HepG2 (cell line): ENCODE results near the gene SESN2. TPM values are rescaled to one million over a fixed set of nuclear protein-coding genes. Genes with fewer than 3 reads are reported as not detected.

Experiments used
- ADNP ChIP-seq: sonication (generic); formaldehyde crosslinking; IDR thresholded peaks from 2 replicates; pipeline ENCODE4 v1.4.0; 2020; ENCODE audit warnings: missing genetic modification reagents
- ATF7 ChIP-seq, 2 experiments: fragments of 450-650 bp in 1 of 2; sonication (generic) in 1 of 2; formaldehyde crosslinking in 1 of 2; IDR thresholded peaks; 2 replicates each; pipeline versions ENCODE4 v1.4.0 to v1.6.1; 2016 to 2020; ENCODE audit warnings: antibody characterized with exemption in 1 of 2, mild to moderate bottlenecking in 1 of 2, missing genetic modification reagents in 1 of 2
- CCAR2 ChIP-seq: fragments of 200-400 bp; formaldehyde crosslinking; optimal IDR thresholded peaks from 2 replicates; pipeline ENCODE3; 2018; ENCODE audit warnings: low read depth, mild to moderate bottlenecking, low read length, moderate library complexity
- FOSL1 ChIP-seq: sonication (generic); formaldehyde crosslinking; IDR thresholded peaks from 2 replicates; pipeline ENCODE4 v1.9.0; 2021; ENCODE audit warnings: missing genetic modification reagents, borderline replicate concordance
- GABPA ChIP-seq, 2 experiments: IDR thresholded peaks; 2 replicates each; pipeline ENCODE4 v1.6.1; 2011 to 2016; ENCODE audit warnings: low read depth in 2 of 2, low read length in 1 of 2, missing biosample characterization in 1 of 2, missing genetic modification characterization in 1 of 2
- HES4 ChIP-seq: sonication (generic); formaldehyde crosslinking; IDR thresholded peaks from 2 replicates; pipeline ENCODE4 v1.9.0; 2021; ENCODE audit warnings: mild to moderate bottlenecking, missing genetic modification reagents, borderline replicate concordance
- HNF4G ChIP-seq, 2 experiments: sonication (generic) in 1 of 2; formaldehyde crosslinking in 1 of 2; IDR thresholded peaks; 2 replicates each; pipeline versions ENCODE4 v1.4.0 to v1.6.1; 2011 to 2020; ENCODE audit warnings: borderline replicate concordance in 2 of 2, low read depth in 2 of 2, mild to moderate bottlenecking in 2 of 2, low read length in 1 of 2, missing genetic modification reagents in 1 of 2, moderate library complexity in 1 of 2
- KAT2B ChIP-seq: fragments of 150-350 bp; IDR thresholded peaks from 2 replicates; pipeline ENCODE4 v1.6.1; 2014; ENCODE audit warnings: low read depth, low read length, borderline replicate concordance
- KDM2A ChIP-seq: sonication (generic); formaldehyde crosslinking; IDR thresholded peaks from 2 replicates; pipeline ENCODE4 v1.4.0; 2020; ENCODE audit warnings: low read depth, missing genetic modification reagents, borderline replicate concordance
- MAFG ChIP-seq: sonication (generic); formaldehyde crosslinking; IDR thresholded peaks from 2 replicates; pipeline ENCODE4 v1.5.1; 2020; ENCODE audit warnings: mild to moderate bottlenecking, missing genetic modification reagents
- MIER3 ChIP-seq: IDR thresholded peaks from 2 replicates; pipeline ENCODE4 v1.6.1; 2016; ENCODE audit warnings: missing compliant biosample characterization, borderline replicate concordance
- NPAS2 ChIP-seq: sonication (generic); formaldehyde crosslinking; IDR thresholded peaks from 2 replicates; pipeline ENCODE4 v1.8.0; 2022; ENCODE audit warnings: mild to moderate bottlenecking, missing genetic modification reagents, borderline replicate concordance
- POLR2G ChIP-seq: fragments of 200-400 bp; formaldehyde crosslinking; IDR thresholded peaks from 2 replicates; pipeline ENCODE4 v1.6.1; 2018; ENCODE audit warnings: mild to moderate bottlenecking, low read depth, low read length, moderate library complexity
- SAP130 ChIP-seq: IDR thresholded peaks from 2 replicates; pipeline ENCODE4 v1.6.1; 2016; ENCODE audit warnings: low read depth
- TBX3 ChIP-seq: fragments of 450-650 bp; IDR thresholded peaks from 2 replicates; pipeline ENCODE4 v1.6.1; 2017; ENCODE audit warnings: antibody characterized with exemption, mild to moderate bottlenecking, inconsistent platforms, borderline replicate concordance
- ZC3H13 ChIP-seq: sonication (generic); formaldehyde crosslinking; IDR thresholded peaks from 2 replicates; pipeline ENCODE4 v1.8.1; 2023; ENCODE audit warnings: mild to moderate bottlenecking, missing genetic modification reagents, moderate library complexity
- ZNF225 ChIP-seq: sonication (generic); formaldehyde crosslinking; IDR thresholded peaks from 2 replicates; pipeline ENCODE4 v1.4.0; 2020; ENCODE audit warnings: mild to moderate bottlenecking, missing genetic modification reagents
- ZNF274 ChIP-seq: sonication (generic); formaldehyde crosslinking; IDR thresholded peaks from 2 replicates; pipeline ENCODE4 v1.5.1; 2020; ENCODE audit warnings: mild to moderate bottlenecking, missing genetic modification reagents
- ZNF33B ChIP-seq: sonication (generic); formaldehyde crosslinking; IDR thresholded peaks from 2 replicates; pipeline ENCODE4 v1.5.1; 2020; ENCODE audit warnings: mild to moderate bottlenecking, missing genetic modification reagents
- ZNF644 ChIP-seq: IDR thresholded peaks from 2 replicates; pipeline ENCODE4 v1.6.1; 2016; ENCODE audit warnings: low read depth
- polyA plus RNA-seq, 8 experiments: library from polyadenylated mRNA; depleted of rRNA in 3 of 8; stranded (reverse) in 7 of 8; unstranded in 1 of 8; fragments of >200 nt; fragmentation: Illumina TruSeq in 4 of 8; extraction: Trizol in 4 of 8; gene quantifications; 2 replicates each; pipeline versions ENCODE4 v1.2.1 to v1.2.3, GENCODE V29; 2011 to 2016; ENCODE audit warnings: low read depth in 4 of 8, missing spikeins in 1 of 8, mixed read lengths in 1 of 8; ENCODE audit not compliant: insufficient read depth in 1 of 8
- total RNA-seq, 5 experiments: library from RNA; depleted of rRNA; stranded (reverse); fragments of >200 nt; fragmentation: Illumina TruSeq; extraction: Trizol; gene quantifications; 2 replicates each; pipeline ENCODE4 v1.2.3, GENCODE V29; 2016; ENCODE audit warnings: low read depth in 1 of 5
- TF ChIP-seq, protein P1 (sequence below): IDR thresholded peaks from 2 replicates; pipeline ENCODE4 v1.6.1; 2016; ENCODE audit warnings: low read depth
- TF ChIP-seq, protein P2 (sequence below), 2 experiments: sonication (generic) in 1 of 2; formaldehyde crosslinking in 1 of 2; IDR thresholded peaks; 2 replicates each; pipeline versions ENCODE4 v1.4.0 to v1.6.1; 2018 to 2020; ENCODE audit warnings: missing genetic modification reagents in 2 of 2, borderline replicate concordance in 1 of 2, low read depth in 1 of 2, mild to moderate bottlenecking in 1 of 2, missing biosample characterization in 1 of 2
- TF ChIP-seq, protein P3 (sequence below): sonication (generic); formaldehyde crosslinking; IDR thresholded peaks from 2 replicates; pipeline ENCODE4 v1.4.0; 2020; ENCODE audit warnings: missing genetic modification reagents

Gene SESN2
- total and polyA plus RNA-seq, 2 of the 13 experiments (the other 11 are each of a cell fraction or from before 2014, with no cell fraction given) = 13.2 to 19.1 TPM

DNA sequence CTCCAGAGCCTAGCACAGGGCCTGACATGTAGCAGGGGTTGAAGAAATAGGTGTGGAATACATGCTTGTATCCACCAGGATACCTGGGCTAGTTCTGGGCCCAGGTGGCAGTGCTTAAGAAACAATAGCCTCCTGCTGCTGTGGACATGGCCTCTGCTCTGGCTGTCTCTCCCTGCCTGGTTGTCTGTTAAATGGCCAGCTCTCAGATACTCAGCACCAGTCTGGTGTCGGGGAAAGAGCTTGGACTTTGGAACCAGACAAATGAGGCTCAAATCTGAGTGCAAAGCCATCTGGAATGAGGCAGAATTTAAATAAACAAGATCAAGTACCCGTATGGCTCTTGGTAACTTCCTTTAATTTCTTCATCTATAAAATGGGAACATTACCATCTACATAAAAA lies 31.5 kb downstream of the SESN2 start (continued):
- TF ChIP-seq, protein P1, sequence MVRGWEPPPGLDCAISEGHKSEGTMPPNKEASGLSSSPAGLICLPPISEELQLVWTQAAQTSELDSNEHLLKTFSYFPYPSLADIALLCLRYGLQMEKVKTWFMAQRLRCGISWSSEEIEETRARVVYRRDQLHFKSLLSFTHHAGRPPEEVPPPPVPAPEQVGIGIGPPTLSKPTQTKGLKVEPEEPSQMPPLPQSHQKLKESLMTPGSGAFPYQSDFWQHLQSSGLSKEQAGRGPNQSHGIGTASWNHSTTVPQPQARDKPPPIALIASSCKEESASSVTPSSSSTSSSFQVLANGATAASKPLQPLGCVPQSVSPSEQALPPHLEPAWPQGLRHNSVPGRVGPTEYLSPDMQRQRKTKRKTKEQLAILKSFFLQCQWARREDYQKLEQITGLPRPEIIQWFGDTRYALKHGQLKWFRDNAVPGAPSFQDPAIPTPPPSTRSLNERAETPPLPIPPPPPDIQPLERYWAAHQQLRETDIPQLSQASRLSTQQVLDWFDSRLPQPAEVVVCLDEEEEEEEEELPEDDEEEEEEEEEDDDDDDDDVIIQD = no peak
- TF ChIP-seq HNF4G (IDR thresholded peaks at IDR 0.05; ENCODE audit: borderline replicate concordance, low read depth, low read length) (peak; percentile 53; the same call in 1 of the 2 replicates), HNF4G (CRISPR knock-in tag; IDR thresholded peaks at IDR 0.05; ENCODE audit: borderline replicate concordance, low read depth) (no peak; the same call in 1 of the 2 replicates), TBX3 (no peak), FOSL1 (CRISPR knock-in tag) (no peak), GABPA (IDR thresholded peaks at IDR 0.05; ENCODE audit: low read depth, low read length) (no peak), GABPA (CRISPR knock-in tag; IDR thresholded peaks at IDR 0.05; ENCODE audit: low read depth) (0 out of 2 replicates have a peak, but pooled peaks have one; percentile 30), KAT2B (no peak), HES4 (CRISPR knock-in tag) (no peak), ADNP (CRISPR knock-in tag) (no peak), ATF7 (IDR thresholded peaks at IDR 0.05) (no peak), ATF7 (CRISPR knock-in tag; IDR thresholded peaks at IDR 0.05) (no peak), MIER3 (CRISPR knock-in tag) (no peak), KDM2A (no peak), ZNF274 (CRISPR knock-in tag) (no peak), ZNF644 (CRISPR knock-in tag) (peak; percentile 39; the same call in 1 of the 2 replicates), ZC3H13 (CRISPR knock-in tag) (no peak), MAFG (CRISPR knock-in tag) (no peak), POLR2G (no peak), SAP130 (peak; percentile 34; the same call in 1 of the 2 replicates), ZNF33B (CRISPR knock-in tag) (no peak), NPAS2 (CRISPR knock-in tag) (no peak), ZNF225 (no peak), CCAR2 (no peak)
- TF ChIP-seq, protein P2, sequence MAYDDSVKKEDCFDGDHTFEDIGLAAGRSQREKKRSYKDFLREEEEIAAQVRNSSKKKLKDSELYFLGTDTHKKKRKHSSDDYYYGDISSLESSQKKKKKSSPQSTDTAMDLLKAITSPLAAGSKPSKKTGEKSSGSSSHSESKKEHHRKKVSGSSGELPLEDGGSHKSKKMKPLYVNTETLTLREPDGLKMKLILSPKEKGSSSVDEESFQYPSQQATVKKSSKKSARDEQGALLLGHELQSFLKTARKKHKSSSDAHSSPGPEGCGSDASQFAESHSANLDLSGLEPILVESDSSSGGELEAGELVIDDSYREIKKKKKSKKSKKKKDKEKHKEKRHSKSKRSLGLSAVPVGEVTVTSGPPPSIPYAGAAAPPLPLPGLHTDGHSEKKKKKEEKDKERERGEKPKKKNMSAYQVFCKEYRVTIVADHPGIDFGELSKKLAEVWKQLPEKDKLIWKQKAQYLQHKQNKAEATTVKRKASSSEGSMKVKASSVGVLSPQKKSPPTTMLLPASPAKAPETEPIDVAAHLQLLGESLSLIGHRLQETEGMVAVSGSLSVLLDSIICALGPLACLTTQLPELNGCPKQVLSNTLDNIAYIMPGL (CRISPR knock-in tag; IDR thresholded peaks at IDR 0.05; ENCODE audit: borderline replicate concordance in 1 of 2, low read depth in 1 of 2) = no peak
- TF ChIP-seq, protein P3, sequence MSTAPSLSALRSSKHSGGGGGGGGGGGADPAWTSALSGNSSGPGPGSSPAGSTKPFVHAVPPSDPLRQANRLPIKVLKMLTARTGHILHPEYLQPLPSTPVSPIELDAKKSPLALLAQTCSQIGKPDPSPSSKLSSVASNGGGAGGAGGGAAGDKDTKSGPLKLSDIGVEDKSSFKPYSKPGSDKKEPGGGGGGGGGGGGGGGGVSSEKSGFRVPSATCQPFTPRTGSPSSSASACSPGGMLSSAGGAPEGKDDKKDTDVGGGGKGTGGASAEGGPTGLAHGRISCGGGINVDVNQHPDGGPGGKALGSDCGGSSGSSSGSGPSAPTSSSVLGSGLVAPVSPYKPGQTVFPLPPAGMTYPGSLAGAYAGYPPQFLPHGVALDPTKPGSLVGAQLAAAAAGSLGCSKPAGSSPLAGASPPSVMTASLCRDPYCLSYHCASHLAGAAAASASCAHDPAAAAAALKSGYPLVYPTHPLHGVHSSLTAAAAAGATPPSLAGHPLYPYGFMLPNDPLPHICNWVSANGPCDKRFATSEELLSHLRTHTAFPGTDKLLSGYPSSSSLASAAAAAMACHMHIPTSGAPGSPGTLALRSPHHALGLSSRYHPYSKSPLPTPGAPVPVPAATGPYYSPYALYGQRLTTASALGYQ = no peak
